KOPT-K1 (cell line): ENCODE data around the gene MRPL51.

Experiments
- H3K27ac ChIP-seq: fragments of 200-600 bp; sonication (generic); 2 replicates; pipeline ENCODE4 v1.5.1; 2016; ENCODE audit warnings: antibody characterized with exemption, mild to moderate bottlenecking, low read depth, low read length; ENCODE audit not compliant: poor library complexity, severe bottlenecking
- H3K36me3 ChIP-seq: fragments of 200-600 bp; sonication (generic); 2 replicates; pipeline ENCODE4 v1.5.1; 2017; ENCODE audit warnings: antibody characterized with exemption, mild to moderate bottlenecking, low read length, moderate library complexity; ENCODE audit not compliant: insufficient read depth
- H3K9me3 ChIP-seq: fragments of 200-600 bp; sonication (generic); 2 replicates; pipeline ENCODE4 v1.5.1; 2017; ENCODE audit warnings: antibody characterized with exemption, low read length, mild to moderate bottlenecking; ENCODE audit not compliant: insufficient read depth, poor library complexity, severe bottlenecking

MRPL51 gene

GRCh38 chr12:6534695-6534944, 41.6 kb upstream of the MRPL51 start:
- H3K36me3 ChIP-seq, result peaks cover 80% of the 10 kb centered on the region
- H3K27ac ChIP-seq, result peak overlapping the region; percentile 99
- no peaks in the 10 kb centered on the region for H3K9me3 ChIP-seq

- H3K9me3 ChIP-seq, result no peaks in the 10 kb centered on the region
- peak within 1 kb of the TSS; percentile 99 for H3K27ac ChIP-seq
- H3K36me3 ChIP-seq, result peaks cover 80% of the 10 kb centered on the region
Observed at GRCh38 chr12:6533923-6534694, 41.0 kb upstream of the MRPL51 start, which contains the start of gene GAPDH. Gene GAPDH, plus strand, starts transcription at chr12:6534517. Its CDS starts 316 bp downstream, at chr12:6534833.

- peaks cover 80% of the 10 kb centered on the region for H3K36me3 ChIP-seq
- no peaks in the 10 kb centered on the region for H3K9me3 ChIP-seq
- peak overlapping the region; percentile 99 for H3K27ac ChIP-seq
Observed at GRCh38 chr12:6533653-6533922, 40.5 kb upstream of the MRPL51 start.

- H3K9me3 ChIP-seq, result no peaks in the 10 kb centered on the region
- H3K27ac ChIP-seq, result peak overlapping the region; percentile 99
- peaks cover 80% of the 10 kb centered on the region for H3K36me3 ChIP-seq
Observed at GRCh38 chr12:6532927-6533652, 40.0 kb upstream of the MRPL51 start.

- Histone ChIP-seq H3K36me3 (peaks cover 80% of the 10 kb centered on the region), H3K9me3 (no peaks in the 10 kb centered on the region), H3K27ac (peak overlapping the region; percentile 99)
Observed at GRCh38 chr12:6532051-6532926, 39.2 kb upstream of the MRPL51 start.

GRCh38 chr12:6530576-6531260, 37.7 kb upstream of the MRPL51 start:
- Histone ChIP-seq H3K9me3 (no peaks in the 10 kb centered on the region), H3K27ac (no peak overlapping the region), H3K36me3 (peaks cover 80% of the 10 kb centered on the region)

GRCh38 chr12:6529291-6529737, 36.3 kb upstream of the MRPL51 start:
- H3K9me3 ChIP-seq, result no peaks in the 10 kb centered on the region
- H3K36me3 ChIP-seq, result peaks cover 83% of the 10 kb centered on the region
- H3K27ac ChIP-seq, result no peak overlapping the region

- Histone ChIP-seq H3K9me3 (no peaks in the 10 kb centered on the region), H3K27ac (no peak overlapping the region), H3K36me3 (peaks cover 89% of the 10 kb centered on the region)
Observed at GRCh38 chr12:6528539-6529235, 35.6 kb upstream of the MRPL51 start.

- peaks cover 99% of the 10 kb centered on the region for H3K36me3 ChIP-seq
- no peak overlapping the region for H3K27ac ChIP-seq
- no peaks in the 10 kb centered on the region for H3K9me3 ChIP-seq
Observed at GRCh38 chr12:6527711-6528110, 34.6 kb upstream of the MRPL51 start.

GRCh38 chr12:6526766-6527525, 33.9 kb upstream of the MRPL51 start:
- Histone ChIP-seq H3K36me3 (peaks cover 100% of the 10 kb centered on the region), H3K9me3 (no peaks in the 10 kb centered on the region), H3K27ac (no peak overlapping the region)

- Histone ChIP-seq H3K9me3 (no peaks in the 10 kb centered on the region), H3K27ac (no peak overlapping the region), H3K36me3 (peaks cover 100% of the 10 kb centered on the region)
Observed at GRCh38 chr12:6526201-6526600, 33.1 kb upstream of the MRPL51 start.

GRCh38 chr12:6524648-6525047, 31.6 kb upstream of the MRPL51 start:
- Histone ChIP-seq H3K9me3 (no peaks in the 10 kb centered on the region), H3K27ac (no peak overlapping the region), H3K36me3 (peaks cover 100% of the 10 kb centered on the region)

- H3K27ac ChIP-seq, result no peak overlapping the region
- H3K36me3 ChIP-seq, result peaks cover 100% of the 10 kb centered on the region
Observed at GRCh38 chr12:6523708-6524107, 30.6 kb upstream of the MRPL51 start.

GRCh38 chr12:6522193-6522592, 29.1 kb upstream of the MRPL51 start:
- H3K36me3 ChIP-seq, result peaks cover 100% of the 10 kb centered on the region
- no peaks in the 10 kb centered on the region for H3K9me3 ChIP-seq
- H3K27ac ChIP-seq, result no peak overlapping the region

More at GRCh38 chr12:6523708-6524107, 30.6 kb upstream of the MRPL51 start:
- H3K9me3 ChIP-seq, result no peaks in the 10 kb centered on the region
